Fibroblast of lung (primary cell): ENCODE results near the gene TMEM123. TPM values are rescaled to one million over a fixed set of nuclear protein-coding genes. Genes with fewer than 3 reads are reported as not detected.

Experiments
- DNase-seq, 2 donors: peaks; one replicate each; pipeline versions ENCODE4 v3.0.0 to v3.0.0-alpha.2; 2010; ENCODE audit warnings: low read depth in 2 of 2
- H2AFZ ChIP-seq: 2 replicates; pipeline ENCODE4 v1.5.1; 2012; ENCODE audit warnings: low read length, control low read depth, inconsistent platforms
- H3K27ac ChIP-seq: 2 replicates; pipeline ENCODE4 v1.5.1; 2011; ENCODE audit warnings: low read length, control low read depth; ENCODE audit not compliant: insufficient read depth
- H3K27me3 ChIP-seq: 2 replicates; pipeline ENCODE4 v1.5.1; 2011; ENCODE audit warnings: mild to moderate bottlenecking, low read length; ENCODE audit not compliant: control insufficient read depth, insufficient read depth
- H3K36me3 ChIP-seq: 2 replicates; pipeline ENCODE4 v1.5.1; 2011; ENCODE audit warnings: low read length; ENCODE audit not compliant: control insufficient read depth, insufficient read depth
- H3K4me1 ChIP-seq: 2 replicates; pipeline ENCODE4 v1.5.1; 2011; ENCODE audit warnings: low read length; ENCODE audit not compliant: control insufficient read depth, insufficient read depth; ENCODE audit errors: extremely low read depth
- H3K4me2 ChIP-seq: 2 replicates; pipeline ENCODE4 v1.5.1; 2011; ENCODE audit warnings: low read length, control low read depth; ENCODE audit not compliant: insufficient read depth; ENCODE audit errors: extremely low read depth
- H3K4me3 ChIP-seq, 4 experiments: fragments of 200-600 bp in 1 of 4; sonication (generic) in 1 of 4; replicated peaks in 1 of 4; 2 replicates each; pipeline ENCODE4 v1.5.1; 2011 to 2016; ENCODE audit warnings: low read length in 4 of 4, low read depth in 3 of 4, mild to moderate bottlenecking in 3 of 4, control low read depth in 2 of 4, inconsistent platforms in 1 of 4, mixed read lengths in 1 of 4; ENCODE audit not compliant: insufficient read depth in 1 of 4; ENCODE audit errors: control extremely low read depth in 1 of 4
- H3K79me2 ChIP-seq: 2 replicates; pipeline ENCODE4 v1.5.1; 2012; ENCODE audit warnings: mild to moderate bottlenecking, low read length, inconsistent platforms; ENCODE audit not compliant: control insufficient read depth, insufficient read depth
- H3K9ac ChIP-seq: 2 replicates; pipeline ENCODE4 v1.5.1; 2011; ENCODE audit warnings: mild to moderate bottlenecking, low read length, control low read depth; ENCODE audit not compliant: insufficient read depth
- H3K9me3 ChIP-seq: 2 replicates; pipeline ENCODE4 v1.5.1; 2012; ENCODE audit warnings: low read depth, low read length; ENCODE audit not compliant: control insufficient read depth, insufficient read depth
- H4K20me1 ChIP-seq: 2 replicates; pipeline ENCODE4 v1.5.1; 2011; ENCODE audit warnings: low read length; ENCODE audit not compliant: control insufficient read depth, insufficient read depth; ENCODE audit errors: extremely low read depth
- EZH2 ChIP-seq: IDR thresholded peaks from 2 replicates; pipeline ENCODE4 v1.5.1; 2012; ENCODE audit warnings: low read length, control low read depth, mild to moderate bottlenecking; ENCODE audit errors: missing control alignments
- polyA plus RNA-seq, 2 donors: library from polyadenylated mRNA; depleted of rRNA in 1 of 2; stranded (reverse) in 1 of 2; unstranded in 1 of 2; fragments of >200 nt; gene quantifications; 2 replicates each; pipeline ENCODE4 v1.2.1, GENCODE V29; 2011 to 2012; ENCODE audit warnings: missing spikeins in 1 of 2
- total RNA-seq: library from RNA; depleted of rRNA; stranded (reverse); fragments of >200 nt; gene quantifications from 2 replicates; pipeline ENCODE4 v1.2.1, GENCODE V29; 2014
- TF ChIP-seq, protein P1 (sequence below), 2 donors: IDR thresholded peaks in 1 of 2; conservative IDR thresholded peaks in 1 of 2; 1 replicate in 1 of 2; 2 replicates in 1 of 2; pipeline ENCODE4 v1.5.1; 2011 to 2012; ENCODE audit warnings: low read length in 2 of 2, control low read depth in 1 of 2, inconsistent platforms in 1 of 2, low read depth in 1 of 2, mild to moderate bottlenecking in 1 of 2

TMEM123 gene
- total and polyA plus RNA-seq, 2 donors (not counting 1 experiment from before 2014, with no cell fraction given): 127 to 355 TPM

DNA sequence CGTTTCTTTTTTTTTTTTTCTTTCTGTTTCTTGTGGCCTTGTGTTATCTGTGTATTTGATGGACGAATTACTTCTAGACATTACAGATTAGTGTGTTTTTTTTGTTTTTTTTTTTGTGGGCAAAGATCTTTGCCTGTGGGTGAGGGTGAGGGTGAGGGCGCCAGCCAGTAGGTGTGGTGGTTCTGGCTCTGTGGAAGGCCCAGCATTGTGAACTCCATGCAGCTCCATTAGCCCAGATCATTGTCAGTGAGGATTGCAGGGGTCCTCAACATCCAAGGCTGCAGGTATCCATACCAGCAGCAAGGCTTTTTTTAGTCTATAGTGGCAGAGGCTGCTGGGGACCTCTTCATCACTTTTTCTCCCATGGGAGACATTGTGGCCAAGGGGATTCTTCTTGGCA is 91.9 kb downstream of the TMEM123 start:
- Histone ChIP-seq H3K27ac (no peak overlapping the region), H3K36me3 (peaks cover 9% of the 10 kb centered on the region), H2AFZ (no peak overlapping the region), H3K79me2 (peaks cover 55% of the 10 kb centered on the region), H3K4me3 (no peak overlapping the region), H3K9me3 (no peaks in the 10 kb centered on the region), H4K20me1 (no peaks in the 10 kb centered on the region), H3K9ac (no peak overlapping the region), H3K4me2 (no peak overlapping the region), H3K4me1 (peaks cover 3% of the 10 kb centered on the region), H3K27me3 (no peaks in the 10 kb centered on the region)
- TF ChIP-seq, protein P1, sequence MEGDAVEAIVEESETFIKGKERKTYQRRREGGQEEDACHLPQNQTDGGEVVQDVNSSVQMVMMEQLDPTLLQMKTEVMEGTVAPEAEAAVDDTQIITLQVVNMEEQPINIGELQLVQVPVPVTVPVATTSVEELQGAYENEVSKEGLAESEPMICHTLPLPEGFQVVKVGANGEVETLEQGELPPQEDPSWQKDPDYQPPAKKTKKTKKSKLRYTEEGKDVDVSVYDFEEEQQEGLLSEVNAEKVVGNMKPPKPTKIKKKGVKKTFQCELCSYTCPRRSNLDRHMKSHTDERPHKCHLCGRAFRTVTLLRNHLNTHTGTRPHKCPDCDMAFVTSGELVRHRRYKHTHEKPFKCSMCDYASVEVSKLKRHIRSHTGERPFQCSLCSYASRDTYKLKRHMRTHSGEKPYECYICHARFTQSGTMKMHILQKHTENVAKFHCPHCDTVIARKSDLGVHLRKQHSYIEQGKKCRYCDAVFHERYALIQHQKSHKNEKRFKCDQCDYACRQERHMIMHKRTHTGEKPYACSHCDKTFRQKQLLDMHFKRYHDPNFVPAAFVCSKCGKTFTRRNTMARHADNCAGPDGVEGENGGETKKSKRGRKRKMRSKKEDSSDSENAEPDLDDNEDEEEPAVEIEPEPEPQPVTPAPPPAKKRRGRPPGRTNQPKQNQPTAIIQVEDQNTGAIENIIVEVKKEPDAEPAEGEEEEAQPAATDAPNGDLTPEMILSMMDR (conservative IDR thresholded peaks at IDR 0.05 in 1 of 2, IDR thresholded peaks at IDR 0.05 in 1 of 2; ENCODE audit: low read depth in 1 of 2, low read length in 2 of 2): no peak
- no peak for TF ChIP-seq EZH2
- DNase-seq: no peak

GRCh38 chr11:102359372-102359771 is 93.2 kb downstream of the TMEM123 start:
- no peak for TF ChIP-seq EZH2
- TF ChIP-seq, protein P1 (conservative IDR thresholded peaks at IDR 0.05 in 1 of 2, IDR thresholded peaks at IDR 0.05 in 1 of 2; ENCODE audit: low read depth in 1 of 2, low read length in 2 of 2): no peak
- no peaks in the 10 kb centered on the region for H4K20me1 ChIP-seq

GRCh38 chr11:102357116-102357515 is 95.4 kb downstream of the TMEM123 start:
- no peaks in the 10 kb centered on the region for H3K9me3 ChIP-seq
- H3K4me3 ChIP-seq: no peak overlapping the region
- H3K27me3 ChIP-seq: no peaks in the 10 kb centered on the region
- no peak overlapping the region for H3K4me2 ChIP-seq
- H4K20me1 ChIP-seq: no peaks in the 10 kb centered on the region
- H3K36me3 ChIP-seq: peaks cover 8% of the 10 kb centered on the region
- no peak overlapping the region for H3K9ac ChIP-seq
- H2AFZ ChIP-seq: no peak overlapping the region
- no peak for TF ChIP-seq EZH2
- TF ChIP-seq, protein P1 (conservative IDR thresholded peaks at IDR 0.05 in 1 of 2, IDR thresholded peaks at IDR 0.05 in 1 of 2; ENCODE audit: low read depth in 1 of 2, low read length in 2 of 2): no peak
- no peak overlapping the region for H3K27ac ChIP-seq
- no peak for DNase-seq
- H3K4me1 ChIP-seq: peaks cover 3% of the 10 kb centered on the region
- peaks cover 83% of the 10 kb centered on the region for H3K79me2 ChIP-seq

More at GRCh38 chr11:102359372-102359771, 93.2 kb downstream of the TMEM123 start:
- no peak overlapping the region for H3K4me3 ChIP-seq
- peaks cover 3% of the 10 kb centered on the region for H3K4me1 ChIP-seq
- H3K27ac ChIP-seq: no peak overlapping the region
- no peaks in the 10 kb centered on the region for H3K9me3 ChIP-seq
- H3K9ac ChIP-seq: no peak overlapping the region
- peaks cover 9% of the 10 kb centered on the region for H3K36me3 ChIP-seq
- no peaks in the 10 kb centered on the region for H3K27me3 ChIP-seq
- DNase-seq: no peak
- peaks cover 67% of the 10 kb centered on the region for H3K79me2 ChIP-seq
- H2AFZ ChIP-seq: no peak overlapping the region
- H3K4me2 ChIP-seq: no peak overlapping the region
